Measurements from ENCODE around the gene MTMR11.

The MTMR11 gene

DNA sequence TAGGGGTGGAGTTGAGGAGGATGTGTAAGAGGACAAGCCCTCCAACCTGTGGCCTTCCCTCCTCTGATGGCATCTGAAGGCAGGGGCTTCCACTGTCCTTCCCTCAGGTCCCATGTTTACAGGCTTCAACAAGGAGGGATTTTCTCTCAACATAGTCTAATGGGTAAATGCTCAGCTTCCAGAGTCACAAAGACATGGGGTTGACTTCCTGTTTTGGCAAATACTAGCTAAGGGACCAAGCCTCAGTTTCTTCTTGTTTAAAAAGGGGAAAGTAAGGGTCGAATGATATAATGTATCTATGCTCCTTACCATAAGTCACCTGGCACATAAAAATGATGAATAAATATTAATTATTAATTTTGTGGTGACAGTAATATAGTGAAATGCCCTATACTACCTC is 22.1 kb downstream of the MTMR11 start:
- in situ Hi-C loops (cut with HindIII; ENCODE audit: low sequenced_read_pairs) = no loop called here
- no peak for DNase-seq (ENCODE audit: low read depth)
- TF ChIP-seq CTCF (IDR thresholded peaks at IDR 0.05; ENCODE audit: low read depth, low read length, missing control alignments) = no peak
- H3K4me3 ChIP-seq (ENCODE audit: low read depth, low read length) = no peak overlapping the region

DNA sequence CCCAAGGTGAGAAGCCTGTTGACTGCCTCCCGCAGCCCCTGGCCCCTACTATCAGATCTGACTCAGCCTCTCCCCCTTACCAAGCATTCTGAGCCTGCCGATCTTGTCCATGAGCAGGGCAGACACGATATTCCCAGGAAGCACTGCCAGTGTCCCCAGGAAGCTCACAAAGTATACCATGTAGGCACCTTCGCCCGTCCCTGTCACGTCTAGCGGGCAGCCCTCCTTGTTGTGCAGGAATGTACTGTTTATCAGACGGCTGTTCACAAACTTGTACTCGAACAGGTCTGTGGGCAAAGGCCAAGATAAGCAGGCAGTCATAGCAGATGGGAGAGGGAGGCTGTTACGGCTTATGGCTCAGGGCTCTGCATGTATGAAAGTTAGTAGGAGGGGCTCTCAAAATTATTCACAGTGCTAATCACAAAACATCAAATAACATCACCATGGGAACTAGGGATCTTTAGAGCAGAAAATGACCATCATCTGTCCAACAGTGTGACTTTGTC is 30.1 kb downstream of the MTMR11 start:
- in situ Hi-C loops (cut with HindIII; ENCODE audit: low sequenced_read_pairs) = no loop called here
- no peak for DNase-seq (ENCODE audit: low read depth)
- no peak overlapping the region for H3K4me3 ChIP-seq (ENCODE audit: low read depth, low read length)

GRCh38 chr1:149903836-149904491 is 32.7 kb downstream of the MTMR11 start:
- TF ChIP-seq CTCF (IDR thresholded peaks at IDR 0.05; ENCODE audit: low read depth, low read length, missing control alignments) = no peak
- no peak overlapping the region for H3K4me3 ChIP-seq (ENCODE audit: low read depth, low read length)
- DNase-seq (ENCODE audit: low read depth) = no peak
- in situ Hi-C loops (cut with HindIII; ENCODE audit: low sequenced_read_pairs) = no loop called here

More for the DNA sequence above, 30.1 kb downstream of the MTMR11 start:
- TF ChIP-seq CTCF (IDR thresholded peaks at IDR 0.05; ENCODE audit: low read depth, low read length, missing control alignments) = no peak

DNA sequence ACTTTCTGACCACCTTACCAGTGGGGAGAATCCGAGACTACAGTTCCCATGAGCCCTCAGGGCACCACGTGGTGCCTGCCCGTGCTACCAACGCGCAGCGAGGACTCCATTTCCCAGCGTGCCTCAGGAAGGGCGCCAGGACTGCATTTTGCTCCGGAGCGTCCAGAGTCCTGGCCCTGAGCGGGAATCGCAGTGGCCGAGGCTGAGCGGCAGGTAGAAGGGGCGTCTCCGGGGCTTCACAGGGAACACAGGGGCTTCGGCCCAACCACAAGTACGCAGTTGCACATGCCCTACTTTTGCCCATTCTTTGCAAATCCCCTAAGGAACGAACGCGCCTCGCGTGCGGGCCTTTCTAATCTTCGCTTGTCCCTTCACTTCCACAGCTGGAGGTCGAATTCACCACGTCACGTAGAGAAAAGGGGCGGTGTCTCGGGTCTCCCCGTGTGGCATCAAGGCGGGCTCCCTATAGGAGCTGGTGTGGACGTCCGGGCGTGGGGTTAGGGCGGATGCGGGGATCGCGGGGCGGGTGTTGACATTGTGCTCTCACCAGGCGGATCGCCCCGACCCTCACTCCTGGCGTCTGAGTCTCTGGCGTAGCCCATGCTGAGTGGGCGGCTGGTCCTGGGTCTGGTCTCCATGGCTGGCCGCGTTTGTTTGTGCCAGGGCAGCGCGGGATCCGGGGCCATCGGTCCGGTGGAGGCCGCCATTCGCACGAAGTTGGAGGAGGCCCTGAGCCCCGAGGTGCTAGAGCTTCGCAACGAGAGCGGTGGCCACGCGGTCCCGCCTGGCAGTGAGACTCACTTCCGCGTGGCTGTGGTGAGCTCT is 37.0 kb downstream of the MTMR11 start, which contains the start of gene BOLA1:
TSS of gene BOLA1 (plus strand) at position 109 of the 825 bp plus-strand sequence. CDS start at position 601, 492 bp downstream.
- DNase-seq (ENCODE audit: low read depth) = peak; percentile 79
- TF ChIP-seq CTCF (IDR thresholded peaks at IDR 0.05; ENCODE audit: low read depth, low read length, missing control alignments) = no peak
- peak within 1 kb of the TSS; percentile 53 for H3K4me3 ChIP-seq (ENCODE audit: low read depth, low read length)
- in situ Hi-C loops (cut with HindIII; ENCODE audit: low sequenced_read_pairs) = no loop called here

GRCh38 chr1:149896575-149896974 is 40.1 kb downstream of the MTMR11 start:
- H3K4me3 ChIP-seq (ENCODE audit: low read depth, low read length) = no peak overlapping the region
- no peak for DNase-seq (ENCODE audit: low read depth)
- TF ChIP-seq CTCF (IDR thresholded peaks at IDR 0.05; ENCODE audit: low read depth, low read length, missing control alignments) = no peak
- in situ Hi-C loops (cut with HindIII; ENCODE audit: low sequenced_read_pairs) = no loop called here

DNA sequence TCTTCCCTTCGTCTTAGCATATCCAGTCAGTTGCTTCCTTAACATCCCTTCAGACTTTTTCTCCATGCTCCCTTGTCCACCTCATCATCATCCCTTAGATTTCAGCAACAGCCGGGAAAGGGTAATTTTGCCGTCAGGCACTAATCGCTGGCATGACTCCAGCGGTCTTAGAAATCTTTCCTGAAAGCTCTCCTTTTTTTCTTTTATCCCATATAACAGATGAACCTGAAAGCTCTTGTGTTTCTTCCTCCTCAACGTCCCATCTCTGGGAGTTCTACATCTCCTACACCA is 47.7 kb downstream of the MTMR11 start:
- DNase-seq (ENCODE audit: low read depth) = no peak
- H3K4me3 ChIP-seq (ENCODE audit: low read depth, low read length) = peak overlapping the region; percentile 51
- no peak for TF ChIP-seq CTCF (IDR thresholded peaks at IDR 0.05; ENCODE audit: low read depth, low read length, missing control alignments)
- in situ Hi-C loops (cut with HindIII; ENCODE audit: low sequenced_read_pairs) = no loop called here
